Measurements from ENCODE around the gene INSYN1.
"Not testable (repeated sequence)": the region's sequence is repeated elsewhere in the genome, so short reads cannot be mapped to it uniquely, and the experiment has no call there.

Gene INSYN1

GRCh38 chr15:73748730-73749129, 4.4 kb downstream of the INSYN1 start:
- no peak for DNase-seq

GRCh38 chr15:73747847-73748590, 5.1 kb downstream of the INSYN1 start:
- DNase-seq: no peak

- DNase-seq: no peak
These were observed 6.3 kb downstream of the INSYN1 start for GRCh38 chr15:73746883-73747282.

GRCh38 chr15:73746261-73746660, 6.9 kb downstream of the INSYN1 start:
- DNase-seq: no peak

GRCh38 chr15:73745073-73745472, 8.1 kb downstream of the INSYN1 start:
- no peak for DNase-seq

GRCh38 chr15:73744293-73744692, 8.9 kb downstream of the INSYN1 start:
- DNase-seq: no peak

- no peak for DNase-seq
These were observed 11.8 kb downstream of the INSYN1 start for GRCh38 chr15:73741321-73741836.

- no peak for DNase-seq
These were observed 12.8 kb downstream of the INSYN1 start for GRCh38 chr15:73740152-73741048.

GRCh38 chr15:73737535-73737934, 15.6 kb downstream of the INSYN1 start:
- no peak for DNase-seq

GRCh38 chr15:73732930-73733329, 20.2 kb downstream of the INSYN1 start:
- no peak for DNase-seq

- DNase-seq: not testable (repeated sequence)
These were observed 21.1 kb downstream of the INSYN1 start for GRCh38 chr15:73732051-73732450.

- DNase-seq: no peak
These were observed 25.7 kb downstream of the INSYN1 start for GRCh38 chr15:73727330-73727976.

GRCh38 chr15:73724212-73724611, 28.9 kb downstream of the INSYN1 start:
- DNase-seq: no peak

GRCh38 chr15:73723191-73723590, 30.0 kb downstream of the INSYN1 start:
- no peak for DNase-seq

- no peak for DNase-seq
These were observed 30.7 kb downstream of the INSYN1 start for GRCh38 chr15:73722425-73722824.

GRCh38 chr15:73718694-73719093, 34.5 kb downstream of the INSYN1 start:
- DNase-seq: no peak

- no peak for DNase-seq
These were observed 35.3 kb downstream of the INSYN1 start for GRCh38 chr15:73717802-73718201.

GRCh38 chr15:73717206-73717605, 35.9 kb downstream of the INSYN1 start:
- DNase-seq: no peak

GRCh38 chr15:73716417-73716816, 36.7 kb downstream of the INSYN1 start:
- peak; percentile 37 for DNase-seq

- no peak for DNase-seq
These were observed 37.7 kb downstream of the INSYN1 start for GRCh38 chr15:73715417-73715816.

GRCh38 chr15:73714695-73715301, 38.4 kb downstream of the INSYN1 start:
- no peak for DNase-seq

- DNase-seq: no peak
These were observed 41.0 kb downstream of the INSYN1 start for GRCh38 chr15:73712107-73712506.

GRCh38 chr15:73711526-73711925, 41.6 kb downstream of the INSYN1 start:
- DNase-seq: no peak
